ENCODE measurements around the gene TBC1D19.

Gene TBC1D19

GRCh38 chr4:26732356-26732755, 148.5 kb downstream of the TBC1D19 start:
- no peak for DNase-seq (ENCODE audit: low spot score)

DNA sequence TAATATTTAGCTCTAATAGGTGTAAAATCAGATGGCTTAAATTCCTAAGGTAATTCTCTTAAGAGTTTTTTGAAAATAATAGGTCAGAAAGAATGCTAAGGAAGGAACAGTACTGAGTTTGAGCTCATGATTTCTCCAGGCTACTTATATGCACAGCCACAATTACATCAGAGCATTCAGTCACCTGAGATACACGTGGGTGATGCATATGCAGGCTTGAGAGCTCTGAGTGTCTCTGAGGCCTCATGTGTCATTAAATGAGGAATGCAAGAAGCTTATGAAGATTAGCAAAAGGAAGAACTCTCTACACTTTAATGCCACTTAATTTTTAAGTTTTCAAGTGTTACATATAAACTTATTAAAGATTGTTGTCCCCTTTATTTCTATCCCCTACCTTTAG, 152.7 kb downstream of the TBC1D19 start:
- no peak for DNase-seq (ENCODE audit: low spot score)

DNA sequence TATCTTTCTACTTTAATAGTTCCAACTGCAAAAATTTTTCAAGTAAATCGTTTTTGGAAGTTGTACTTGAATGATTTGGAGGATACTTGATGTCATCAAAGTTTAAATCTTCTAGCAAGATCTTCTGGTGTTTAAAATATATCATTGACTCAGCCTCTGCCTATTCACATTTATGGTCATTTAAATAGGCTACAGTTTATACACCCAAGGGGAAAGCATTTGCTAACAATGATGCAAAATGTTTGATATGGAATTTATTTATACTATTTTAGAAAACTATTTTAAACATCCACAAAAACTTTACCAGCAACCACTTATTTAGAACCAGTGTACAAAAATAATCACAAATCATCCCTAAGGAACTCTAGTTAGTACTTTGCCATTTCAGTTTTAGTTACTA, 153.5 kb downstream of the TBC1D19 start:
- DNase-seq (ENCODE audit: low spot score), result no peak

GRCh38 chr4:26741491-26741871, 157.6 kb downstream of the TBC1D19 start:
- no peak for DNase-seq (ENCODE audit: low spot score)

GRCh38 chr4:26746802-26747213, 162.9 kb downstream of the TBC1D19 start:
- DNase-seq (ENCODE audit: low spot score), result peak; percentile 22

- no peak for DNase-seq (ENCODE audit: low spot score)
Observed at GRCh38 chr4:26748811-26749210, 164.9 kb downstream of the TBC1D19 start.

DNA sequence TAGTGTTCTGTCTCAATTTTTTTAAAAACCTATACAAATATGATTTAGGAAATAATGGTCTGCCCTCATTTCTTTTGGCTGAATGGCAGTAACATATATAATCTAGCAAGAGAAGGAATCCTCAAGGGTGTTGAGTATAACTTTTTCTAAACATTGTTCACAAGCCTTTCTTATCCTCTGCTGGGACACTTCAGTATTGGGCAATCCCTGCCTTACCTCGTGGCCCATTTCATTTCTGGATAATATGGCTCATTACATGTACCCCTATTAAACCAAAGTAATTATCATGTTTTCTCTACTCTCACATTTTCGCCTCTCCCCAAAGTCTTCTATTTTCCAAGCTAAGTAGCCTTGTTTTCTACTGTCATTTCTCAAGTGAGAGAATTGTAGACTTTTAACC, 166.0 kb downstream of the TBC1D19 start:
- no peak for DNase-seq (ENCODE audit: low spot score)

DNA sequence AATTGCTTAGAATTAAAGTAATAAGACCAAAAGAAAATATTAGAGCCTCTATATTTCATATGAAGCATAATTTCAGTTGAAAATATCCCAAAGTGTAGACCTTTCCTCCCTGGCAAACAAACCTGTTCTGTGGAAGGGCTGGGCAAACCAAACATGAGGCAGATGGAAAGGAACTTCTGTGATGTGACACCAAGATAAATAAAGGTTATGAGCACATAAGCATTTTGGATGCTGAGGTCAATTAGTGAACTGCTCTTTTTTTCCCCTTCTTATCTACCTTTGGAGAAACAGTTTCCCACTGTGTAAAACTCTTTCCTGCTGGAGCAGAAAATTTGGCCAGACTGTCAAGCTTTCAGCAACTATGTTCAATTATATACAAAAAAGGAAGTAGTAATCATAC, 167.1 kb downstream of the TBC1D19 start:
- no peak for DNase-seq (ENCODE audit: low spot score)

DNA sequence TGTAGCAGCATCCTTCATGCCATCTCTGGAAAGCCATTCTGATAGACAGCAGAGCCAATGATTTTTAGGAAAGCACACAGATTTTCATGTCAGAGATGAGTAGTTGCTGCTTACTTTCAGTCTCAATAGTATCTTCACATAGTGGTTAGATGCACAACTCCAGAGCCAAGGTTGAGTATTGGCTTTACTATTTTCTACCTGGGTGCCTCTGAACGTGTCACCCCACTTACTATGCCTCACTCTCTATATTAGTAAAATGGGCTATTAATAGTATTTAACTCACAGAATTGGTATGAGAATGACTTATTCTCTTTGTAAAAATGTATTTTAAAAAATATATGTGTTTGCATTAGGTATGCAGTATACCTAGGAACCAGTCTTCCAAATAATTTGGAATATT, 168.0 kb downstream of the TBC1D19 start:
- DNase-seq (ENCODE audit: low spot score), result no peak

- DNase-seq (ENCODE audit: low spot score), result no peak
Observed at GRCh38 chr4:26753187-26753586, 169.3 kb downstream of the TBC1D19 start.

DNA sequence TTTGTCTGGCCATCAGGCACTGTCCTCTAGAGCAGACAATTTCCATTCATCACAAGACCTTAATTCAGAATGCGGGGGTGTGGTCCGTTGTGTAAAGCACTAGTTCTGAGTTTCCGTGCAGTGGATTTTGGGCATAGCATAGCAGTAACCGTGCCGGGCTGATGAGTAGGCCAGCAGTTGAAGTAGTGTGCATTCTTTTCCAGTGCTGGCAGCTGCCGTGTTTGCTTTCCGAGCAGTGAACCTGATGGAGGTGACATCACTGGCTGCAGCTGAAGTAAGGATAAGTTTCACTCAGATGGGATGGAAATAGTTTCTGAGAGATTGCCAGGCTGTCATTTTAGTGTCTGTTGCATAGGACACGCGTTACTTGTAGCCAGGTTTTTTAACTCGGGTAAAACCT, 169.7 kb downstream of the TBC1D19 start:
- no peak for DNase-seq (ENCODE audit: low spot score)

GRCh38 chr4:26757751-26758150, 173.9 kb downstream of the TBC1D19 start:
- no peak for DNase-seq (ENCODE audit: low spot score)

- no peak for DNase-seq (ENCODE audit: low spot score)
Observed at GRCh38 chr4:26758899-26759298, 175.0 kb downstream of the TBC1D19 start.

DNA sequence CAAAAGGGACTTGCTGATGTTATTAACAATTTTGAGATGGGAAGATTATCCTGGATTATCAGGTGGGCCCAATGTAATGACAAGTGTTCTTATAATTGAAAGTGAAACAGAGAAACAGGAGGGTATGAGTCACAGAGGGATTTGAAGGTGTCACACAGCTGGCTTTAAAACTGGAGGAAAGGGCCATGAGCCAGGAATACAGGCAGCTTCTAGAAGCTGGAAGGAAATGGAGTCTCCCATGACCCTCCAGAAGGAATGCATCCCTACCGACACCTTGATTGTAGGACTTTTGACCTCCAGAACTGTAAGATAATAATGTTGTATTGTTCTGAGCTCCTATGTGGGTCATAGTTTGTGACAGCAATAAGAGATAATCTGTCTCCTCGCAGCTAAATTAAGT, 178.8 kb downstream of the TBC1D19 start:
- DNase-seq (ENCODE audit: low spot score), result no peak

- DNase-seq (ENCODE audit: low spot score), result no peak
Observed at GRCh38 chr4:26763063-26763462, 179.2 kb downstream of the TBC1D19 start.

GRCh38 chr4:26763648-26764047, 179.8 kb downstream of the TBC1D19 start:
- no peak for DNase-seq (ENCODE audit: low spot score)

DNA sequence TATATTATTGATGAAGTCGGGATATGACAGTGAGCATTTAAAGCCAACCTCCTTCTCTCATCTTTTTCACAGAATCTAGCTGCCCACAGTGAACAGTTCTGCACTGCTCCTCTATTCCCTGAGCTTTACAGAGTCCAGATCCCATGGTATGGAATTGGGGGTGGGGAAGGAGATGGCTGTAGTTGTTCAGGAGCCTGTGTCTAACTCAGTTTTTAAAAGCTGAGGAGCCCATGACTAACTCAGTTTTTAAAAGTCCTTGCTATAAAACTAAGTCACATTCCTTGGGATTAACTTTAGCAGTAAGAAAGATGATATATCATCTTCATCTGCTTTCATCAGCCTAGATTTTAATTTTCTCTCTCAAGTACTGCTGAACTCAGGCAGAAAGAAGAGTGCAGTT, 180.3 kb downstream of the TBC1D19 start:
- no peak for DNase-seq (ENCODE audit: low spot score)

DNA sequence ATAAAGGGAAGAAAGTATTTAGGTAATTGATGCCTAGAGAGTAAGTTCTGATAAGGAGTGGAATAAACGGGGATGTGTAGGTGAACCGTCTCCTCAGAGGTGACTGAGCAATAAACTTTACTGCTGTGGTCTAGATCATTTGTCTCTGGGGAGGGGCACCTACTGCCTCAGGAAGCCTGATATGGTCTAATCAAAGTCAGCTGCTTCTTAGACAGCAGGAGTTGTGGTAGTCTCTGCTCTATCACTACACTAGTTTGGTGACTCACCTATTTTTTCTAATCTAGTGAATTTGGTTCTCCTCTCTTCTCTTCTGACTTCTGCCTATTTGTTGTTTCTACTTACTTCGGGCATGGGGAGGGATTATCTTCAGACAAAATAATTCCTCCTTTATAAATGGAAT, 181.6 kb downstream of the TBC1D19 start:
- no peak for DNase-seq (ENCODE audit: low spot score)

DNA sequence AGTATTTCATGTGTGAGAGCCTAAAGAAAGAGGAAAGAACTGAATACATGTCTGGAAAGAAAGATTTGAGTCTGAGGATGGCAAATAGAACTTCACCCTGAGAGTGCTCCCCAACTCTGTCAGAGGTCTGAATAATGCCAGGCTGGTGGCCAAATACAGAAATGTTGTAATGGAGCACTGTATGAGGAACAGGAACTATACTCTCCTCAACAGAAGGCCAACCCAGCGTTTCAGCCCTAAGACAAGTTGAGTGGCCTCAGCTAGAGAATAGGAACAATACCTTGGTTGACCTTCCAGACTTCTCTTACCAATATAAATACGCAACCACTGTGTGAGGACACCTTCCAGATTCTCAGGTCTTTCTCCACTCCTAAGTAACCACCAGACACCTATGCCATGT, 182.3 kb downstream of the TBC1D19 start:
- DNase-seq (ENCODE audit: low spot score), result no peak

- no peak for DNase-seq (ENCODE audit: low spot score)
Observed at GRCh38 chr4:26772096-26772873, 188.4 kb downstream of the TBC1D19 start.

DNA sequence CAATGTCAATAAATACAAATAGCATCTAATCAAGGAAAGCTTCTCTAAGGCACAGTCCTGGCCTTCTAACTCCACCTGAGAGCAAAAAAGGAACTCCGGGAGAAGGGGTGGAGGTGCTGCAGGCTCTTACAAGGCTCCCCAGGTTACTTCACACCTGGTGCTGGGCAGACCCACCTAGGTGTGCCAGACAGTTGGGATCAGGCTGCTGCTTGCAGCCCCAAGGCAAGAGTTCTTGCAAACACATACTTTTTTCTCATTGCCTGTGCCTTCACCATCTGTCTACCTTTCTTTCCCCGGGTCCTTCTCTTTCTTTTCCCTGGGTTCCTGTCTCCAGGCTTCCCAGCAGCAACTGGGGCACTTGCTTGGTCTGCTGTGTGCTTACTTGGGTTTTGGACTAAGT, 195.3 kb downstream of the TBC1D19 start:
- DNase-seq (ENCODE audit: low spot score), result no peak

DNA sequence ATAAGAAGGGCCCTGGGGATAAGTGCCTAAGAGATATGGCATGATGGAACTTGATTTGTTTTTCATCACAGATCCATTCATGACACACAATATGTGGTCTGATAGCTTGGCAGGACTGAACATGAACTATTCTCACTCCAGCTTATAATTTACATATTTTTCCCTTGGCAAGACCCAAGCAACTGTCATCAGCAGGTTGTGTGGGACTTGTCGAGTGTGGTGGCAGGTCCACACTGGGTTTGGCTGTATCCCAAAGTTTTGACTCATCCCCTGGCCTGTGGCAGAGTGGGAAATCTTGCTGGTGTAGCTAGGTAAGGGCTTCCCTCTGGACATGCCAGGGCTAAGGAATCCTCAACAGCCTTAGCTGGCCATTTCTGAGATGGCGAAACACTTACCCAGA, 195.8 kb downstream of the TBC1D19 start:
- DNase-seq (ENCODE audit: low spot score), result no peak

GRCh38 chr4:26780539-26780938, 196.7 kb downstream of the TBC1D19 start:
- no peak for DNase-seq (ENCODE audit: low spot score)

GRCh38 chr4:26782168-26782829, 198.4 kb downstream of the TBC1D19 start:
- DNase-seq (ENCODE audit: low spot score), result no peak
